NT2/D1 (cell line): Measurements from ENCODE around the gene NTRK3.

Source experiments
- DNase-seq: peaks from one replicate; pipeline ENCODE4 v3.0.0-alpha.2; 2011; ENCODE audit warnings: low read depth, low spot score
- H3K27me3 ChIP-seq: 2 replicates; pipeline ENCODE4 v1.6.0; 2011; ENCODE audit warnings: mild to moderate bottlenecking; ENCODE audit not compliant: insufficient read length, insufficient read depth
- H3K36me3 ChIP-seq: 2 replicates; pipeline ENCODE4 v1.6.1; 2011; ENCODE audit warnings: mild to moderate bottlenecking, low read length, mixed read lengths; ENCODE audit not compliant: insufficient read depth, insufficient read length
- H3K4me1 ChIP-seq: 2 replicates; pipeline ENCODE4 v1.5.1; 2011; ENCODE audit not compliant: insufficient read depth, insufficient read length
- H3K4me3 ChIP-seq: 2 replicates; pipeline ENCODE4 v1.5.1; 2011; ENCODE audit warnings: low read depth; ENCODE audit not compliant: insufficient read length
- H3K9ac ChIP-seq: 2 replicates; pipeline ENCODE4 v1.6.0; 2011; ENCODE audit warnings: low read depth; ENCODE audit not compliant: insufficient read length
- H3K9me3 ChIP-seq: 2 replicates; pipeline ENCODE4 v1.5.1; 2011; ENCODE audit warnings: mild to moderate bottlenecking, low read length; ENCODE audit not compliant: insufficient read depth
- SUZ12 ChIP-seq: IDR thresholded peaks from 2 replicates; pipeline ENCODE4 v1.6.1; 2011; ENCODE audit not compliant: insufficient read length, insufficient read depth; ENCODE audit errors: extremely low read depth
- YY1 ChIP-seq: IDR thresholded peaks from 2 replicates; pipeline ENCODE4 v1.6.1; 2011; ENCODE audit not compliant: insufficient read length, insufficient read depth
- ZNF274 ChIP-seq: IDR thresholded peaks from 2 replicates; pipeline ENCODE4 v1.6.1; 2011; ENCODE audit warnings: mild to moderate bottlenecking, low read depth, low read length

Gene NTRK3

GRCh38 chr15:87816016-87816415, 440.5 kb downstream of the NTRK3 start:
- H3K36me3 ChIP-seq = no peaks in the 10 kb centered on the region
- peaks cover 14% of the 10 kb centered on the region for H3K27me3 ChIP-seq
- DNase-seq = no peak
- H3K4me3 ChIP-seq = no peak overlapping the region
- TF ChIP-seq ZNF274 (no peak), SUZ12 (no peak), YY1 (no peak)
- no peaks in the 10 kb centered on the region for H3K9me3 ChIP-seq
- H3K4me1 ChIP-seq = no peaks in the 10 kb centered on the region
- no peak overlapping the region for H3K9ac ChIP-seq
